ENCODE measurements around the gene TRIM63.

GRCh38 chr1:26094076-26094669 is 26.7 kb upstream of the TRIM63 start:
- TF ChIP-seq CTCF (IDR thresholded peaks at IDR 0.05) (no peak), POLR2A (IDR thresholded peaks at IDR 0.05) (no peak)

Data from uterus (tissue), 2 donors.